SK-N-SH treated with all-trans-retinoic acid at 6 μM for 48 hours (cell line): ENCODE measurements around the gene PRCP.

Experiments used
- CSDC2 ChIP-seq: fragments of 250-450 bp; sonication (Bioruptor Pico); IDR thresholded peaks from 2 replicates; pipeline ENCODE4 v1.5.0; 2020; ENCODE audit warnings: mild to moderate bottlenecking, moderate library complexity
- ESRRG ChIP-seq: fragments of 250-450 bp; sonication (Bioruptor Pico); IDR thresholded peaks from 2 replicates; pipeline ENCODE4 v1.6.1; 2021; ENCODE audit warnings: mild to moderate bottlenecking
- ISL1 ChIP-seq: fragments of 250-450 bp; sonication (Bioruptor Pico); IDR thresholded peaks from 2 replicates; pipeline ENCODE4 v2.1.2; 2022; ENCODE audit warnings: mild to moderate bottlenecking, moderate library complexity
- POU6F1 ChIP-seq: fragments of 250-450 bp; sonication (Bioruptor Pico); IDR thresholded peaks from 2 replicates; pipeline ENCODE4 v1.8.0; 2021; ENCODE audit warnings: low read depth, mild to moderate bottlenecking, moderate library complexity, borderline replicate concordance
- ZFP30 ChIP-seq: fragments of 450-650 bp; formaldehyde crosslinking; IDR thresholded peaks from 2 replicates; pipeline ENCODE4 v1.5.0; 2022; ENCODE audit warnings: mild to moderate bottlenecking, moderate library complexity
- TF ChIP-seq, protein P1 (sequence below): fragments of 250-450 bp; sonication (Bioruptor Pico); IDR thresholded peaks from 2 replicates; pipeline ENCODE4 v1.8.0; 2020; ENCODE audit warnings: mild to moderate bottlenecking, moderate library complexity, borderline replicate concordance

DNA sequence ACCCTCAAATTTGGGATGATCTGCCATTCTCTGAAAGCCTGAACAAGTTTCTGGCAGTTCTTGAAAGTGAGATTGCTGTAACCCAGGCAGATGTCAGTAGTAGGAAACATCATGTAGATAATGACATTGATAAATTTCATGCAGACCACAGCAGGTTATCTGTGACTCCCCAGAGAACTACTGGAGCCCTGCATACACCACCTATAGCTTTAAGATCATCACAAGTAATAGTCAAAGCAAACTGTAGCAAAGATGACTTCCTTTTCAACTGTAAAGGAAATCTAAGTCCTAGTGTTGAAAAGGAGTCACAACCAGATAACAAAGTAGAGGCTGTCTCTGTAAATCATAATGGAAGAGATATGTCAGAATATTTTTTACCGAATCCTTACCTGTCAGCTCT lies 32.3 kb upstream of the PRCP start:
- no peak for TF ChIP-seq ZFP30 (CRISPR knock-in tag)
- no peak for TF ChIP-seq ESRRG (CRISPR knock-in tag)
- TF ChIP-seq, protein P1, sequence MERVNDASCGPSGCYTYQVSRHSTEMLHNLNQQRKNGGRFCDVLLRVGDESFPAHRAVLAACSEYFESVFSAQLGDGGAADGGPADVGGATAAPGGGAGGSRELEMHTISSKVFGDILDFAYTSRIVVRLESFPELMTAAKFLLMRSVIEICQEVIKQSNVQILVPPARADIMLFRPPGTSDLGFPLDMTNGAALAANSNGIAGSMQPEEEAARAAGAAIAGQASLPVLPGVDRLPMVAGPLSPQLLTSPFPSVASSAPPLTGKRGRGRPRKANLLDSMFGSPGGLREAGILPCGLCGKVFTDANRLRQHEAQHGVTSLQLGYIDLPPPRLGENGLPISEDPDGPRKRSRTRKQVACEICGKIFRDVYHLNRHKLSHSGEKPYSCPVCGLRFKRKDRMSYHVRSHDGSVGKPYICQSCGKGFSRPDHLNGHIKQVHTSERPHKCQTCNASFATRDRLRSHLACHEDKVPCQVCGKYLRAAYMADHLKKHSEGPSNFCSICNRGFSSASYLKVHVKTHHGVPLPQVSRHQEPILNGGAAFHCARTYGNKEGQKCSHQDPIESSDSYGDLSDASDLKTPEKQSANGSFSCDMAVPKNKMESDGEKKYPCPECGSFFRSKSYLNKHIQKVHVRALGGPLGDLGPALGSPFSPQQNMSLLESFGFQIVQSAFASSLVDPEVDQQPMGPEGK, result no peak
- no peak for TF ChIP-seq POU6F1
- TF ChIP-seq ISL1, result no peak
- TF ChIP-seq CSDC2 (CRISPR knock-in tag), result no peak
